ENCODE data around the gene ANKRD39.

DNA sequence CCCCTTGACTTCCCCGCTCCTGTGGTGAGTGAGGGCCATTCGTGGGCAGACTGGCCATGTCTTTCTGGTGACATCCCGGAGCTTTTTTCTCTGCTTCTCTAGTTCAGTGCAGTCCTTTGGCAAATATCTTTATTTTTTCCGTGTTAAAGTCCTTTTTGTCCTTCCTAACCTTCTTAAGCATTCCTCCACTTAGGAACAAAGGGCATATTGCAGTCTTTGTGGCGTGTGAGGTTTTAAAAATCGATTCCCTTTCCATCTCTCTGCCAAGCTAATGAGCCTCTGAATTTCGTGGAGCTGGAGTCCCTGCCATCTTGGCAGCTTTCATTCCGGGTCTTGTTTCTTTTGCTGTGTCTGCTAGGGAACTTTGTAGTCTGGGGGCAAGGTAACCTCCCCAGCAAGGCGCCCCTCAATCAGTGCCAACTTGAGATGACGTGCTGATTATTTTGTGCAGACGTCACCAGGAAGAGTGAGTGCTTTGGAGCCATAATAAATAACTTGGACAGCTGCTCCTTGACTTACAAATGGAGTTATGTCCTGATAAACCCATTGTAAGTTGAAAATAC, 36.6 kb downstream of the ANKRD39 start:
- TF ChIP-seq CEBPB (IDR thresholded peaks at IDR 0.05; ENCODE audit: low read depth, low read length): no peak
- TF ChIP-seq, protein P1, sequence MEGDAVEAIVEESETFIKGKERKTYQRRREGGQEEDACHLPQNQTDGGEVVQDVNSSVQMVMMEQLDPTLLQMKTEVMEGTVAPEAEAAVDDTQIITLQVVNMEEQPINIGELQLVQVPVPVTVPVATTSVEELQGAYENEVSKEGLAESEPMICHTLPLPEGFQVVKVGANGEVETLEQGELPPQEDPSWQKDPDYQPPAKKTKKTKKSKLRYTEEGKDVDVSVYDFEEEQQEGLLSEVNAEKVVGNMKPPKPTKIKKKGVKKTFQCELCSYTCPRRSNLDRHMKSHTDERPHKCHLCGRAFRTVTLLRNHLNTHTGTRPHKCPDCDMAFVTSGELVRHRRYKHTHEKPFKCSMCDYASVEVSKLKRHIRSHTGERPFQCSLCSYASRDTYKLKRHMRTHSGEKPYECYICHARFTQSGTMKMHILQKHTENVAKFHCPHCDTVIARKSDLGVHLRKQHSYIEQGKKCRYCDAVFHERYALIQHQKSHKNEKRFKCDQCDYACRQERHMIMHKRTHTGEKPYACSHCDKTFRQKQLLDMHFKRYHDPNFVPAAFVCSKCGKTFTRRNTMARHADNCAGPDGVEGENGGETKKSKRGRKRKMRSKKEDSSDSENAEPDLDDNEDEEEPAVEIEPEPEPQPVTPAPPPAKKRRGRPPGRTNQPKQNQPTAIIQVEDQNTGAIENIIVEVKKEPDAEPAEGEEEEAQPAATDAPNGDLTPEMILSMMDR (conservative IDR thresholded peaks at IDR 0.05; ENCODE audit: low read depth, low read length): no peak
- TF ChIP-seq MAZ (IDR thresholded peaks at IDR 0.05; ENCODE audit: borderline replicate concordance, low read depth, low read length): no peak
- TF ChIP-seq RAD21 (IDR thresholded peaks at IDR 0.05; ENCODE audit: low read length): no peak
- TF ChIP-seq CHD1 (IDR thresholded peaks at IDR 0.05; ENCODE audit: low read depth, low read length): no peak

Measured in IMR-90 (cell line).